ENCODE data around the gene NINJ2. TPM values are rescaled to one million over a fixed set of nuclear protein-coding genes. Genes with fewer than 3 reads are reported as not detected.

Gene NINJ2
- polyA plus RNA-seq, 3 donors: 1.4 to 30.5 (median 19.5) TPM

DNA sequence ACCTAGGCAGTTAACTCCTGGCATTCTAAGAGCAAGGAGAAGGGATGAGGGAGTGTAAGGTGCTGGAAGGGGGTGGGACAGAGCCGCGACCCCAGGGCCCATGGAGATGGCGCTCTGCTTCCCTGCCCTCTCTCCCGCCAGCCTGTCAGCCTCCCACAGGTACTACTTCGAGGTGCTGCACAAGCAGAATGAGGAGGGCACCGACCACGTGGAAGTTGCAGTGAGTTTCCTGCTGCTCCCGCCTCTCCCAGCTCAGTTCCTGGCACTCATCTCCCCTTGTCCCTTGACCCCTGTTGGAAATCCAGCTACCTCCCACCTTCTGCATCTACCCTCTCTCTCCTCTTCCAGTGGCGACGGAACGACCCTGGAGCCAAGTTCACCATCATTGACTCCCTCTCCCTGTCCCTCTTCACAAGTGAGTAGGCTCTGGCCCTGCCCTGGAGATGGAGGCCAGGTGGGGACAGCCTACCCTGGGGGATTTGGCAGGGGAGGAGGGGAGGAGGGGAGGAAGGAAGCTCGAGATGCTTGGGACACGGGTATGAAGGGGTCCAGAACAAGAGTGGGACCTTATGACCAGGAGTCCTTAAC lies 115.3 kb downstream of the NINJ2 start:
- H3K27ac ChIP-seq (ENCODE audit: low read depth, low read length): no peak overlapping the region
- WGBS, 3 donors: 63 to 64% (median 63%) methylated on average over 12 to 13 of the region's 13 CpGs

DNA sequence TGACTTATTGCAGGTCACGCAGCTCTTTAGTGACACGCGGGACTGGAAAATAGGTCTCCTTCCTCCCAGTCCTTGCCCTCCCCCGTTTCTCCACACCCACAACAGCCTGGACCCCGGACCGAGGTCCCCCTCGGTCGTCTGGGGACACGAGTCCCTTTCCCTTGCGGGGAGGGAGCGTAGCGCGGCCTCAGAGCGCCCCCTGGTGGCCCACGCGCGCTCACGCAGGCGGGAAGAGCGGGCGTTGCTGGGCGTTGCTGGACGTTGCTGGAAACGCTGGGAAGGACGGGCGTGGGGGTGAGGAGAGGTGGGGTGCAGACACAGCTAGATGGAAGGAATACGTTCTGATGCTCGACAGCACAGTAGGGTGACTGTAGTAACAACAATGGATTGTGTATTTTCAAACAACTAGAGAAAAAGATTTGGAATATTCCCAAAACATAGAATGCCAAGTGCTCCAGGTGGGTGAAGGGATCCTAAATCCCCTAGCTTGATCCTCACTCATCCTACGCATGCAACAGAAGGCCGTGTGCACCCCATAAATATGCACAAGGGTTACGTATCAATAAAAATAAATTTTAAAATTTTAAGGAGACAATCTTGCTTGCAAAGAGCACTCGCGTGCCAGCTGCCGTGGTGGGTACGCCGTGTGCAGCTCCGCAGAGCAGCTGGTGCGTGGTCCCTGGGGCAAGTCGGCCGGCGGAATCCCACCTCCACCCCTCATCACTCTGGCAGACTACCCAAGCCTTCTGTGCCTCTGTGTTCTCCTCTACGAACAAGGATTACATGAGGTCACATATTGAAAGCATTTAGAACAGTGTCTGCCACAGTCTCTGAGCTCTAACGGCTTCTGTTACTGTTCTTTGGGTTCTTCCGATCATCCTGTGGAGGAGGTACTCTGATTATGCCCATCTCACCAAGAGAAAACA lies 116.1 kb downstream of the NINJ2 start:
- 26 to 28% (median 28%) methylated on average over 44 of the region's 44 CpGs for WGBS, 3 donors
- no peak overlapping the region for H3K27ac ChIP-seq (ENCODE audit: low read depth, low read length)

DNA sequence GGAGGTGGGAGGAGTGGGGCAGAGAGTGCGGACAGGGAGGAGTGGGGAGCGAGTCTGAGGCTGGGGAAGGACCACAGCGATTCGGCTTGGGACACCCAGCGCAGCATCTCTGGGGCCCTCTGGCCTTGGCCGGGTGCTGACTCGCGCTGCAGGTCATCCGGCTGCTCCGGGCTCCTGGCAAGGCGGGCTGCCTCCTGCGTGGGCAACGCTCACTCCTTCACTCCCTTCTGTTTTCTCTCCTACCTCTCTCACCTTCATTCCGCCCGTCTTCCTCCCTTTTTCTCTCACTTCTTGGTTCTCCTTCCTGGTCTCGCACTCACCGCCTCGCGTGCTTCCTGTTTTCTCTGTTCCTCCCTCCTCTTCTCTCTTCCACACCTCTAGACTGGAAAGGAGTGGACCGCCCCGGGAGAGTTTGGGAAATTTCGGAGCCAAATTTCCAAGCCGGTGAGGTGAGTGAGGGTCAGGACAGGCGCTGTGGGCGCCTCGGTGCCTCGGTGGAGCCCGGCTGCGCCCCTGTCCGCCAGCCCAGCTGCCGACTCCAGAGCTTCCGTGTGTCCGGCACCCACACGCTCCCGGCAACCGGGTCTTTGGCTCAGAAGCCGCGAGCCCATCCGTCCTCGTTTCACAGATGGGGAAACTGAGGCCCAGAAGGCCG lies 116.9 kb downstream of the NINJ2 start:
- WGBS, 3 donors: 63 to 78% (median 70%) methylated on average over 35 to 41 of the region's 41 CpGs
- H3K27ac ChIP-seq (ENCODE audit: low read depth, low read length): no peak overlapping the region

DNA sequence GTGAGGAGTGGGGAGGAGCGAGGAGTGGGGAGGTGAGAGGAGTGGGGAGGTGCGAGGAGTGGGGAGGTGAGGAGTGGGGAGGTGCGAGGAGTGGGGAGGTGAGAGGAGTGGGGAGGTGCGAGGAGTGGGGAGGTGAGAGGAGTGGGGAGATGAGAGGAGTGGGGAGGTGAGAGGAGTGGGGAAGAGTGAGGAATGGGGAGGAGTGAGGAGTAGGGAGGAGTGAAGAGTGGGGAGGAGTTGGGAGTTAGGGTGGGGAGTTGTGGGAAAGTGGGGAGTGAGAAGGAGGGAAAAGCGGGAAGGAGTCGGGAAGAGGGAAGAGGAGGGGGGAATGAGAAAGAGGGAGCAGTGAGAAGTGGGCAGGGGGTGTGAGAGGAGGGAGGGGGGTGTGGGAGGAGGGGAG lies 117.4 kb downstream of the NINJ2 start:
- H3K27ac ChIP-seq (ENCODE audit: low read depth, low read length): no peak overlapping the region
- 59 to 69% (median 66%) methylated on average over 6 of the region's 6 CpGs for WGBS, 3 donors

GRCh38 chr12:544941-545635 lies 118.2 kb downstream of the NINJ2 start:
- H3K27ac ChIP-seq (ENCODE audit: low read depth, low read length): no peak overlapping the region
- WGBS, 3 donors: 58 to 79% (median 69%) methylated on average over 9 of the region's 9 CpGs

DNA sequence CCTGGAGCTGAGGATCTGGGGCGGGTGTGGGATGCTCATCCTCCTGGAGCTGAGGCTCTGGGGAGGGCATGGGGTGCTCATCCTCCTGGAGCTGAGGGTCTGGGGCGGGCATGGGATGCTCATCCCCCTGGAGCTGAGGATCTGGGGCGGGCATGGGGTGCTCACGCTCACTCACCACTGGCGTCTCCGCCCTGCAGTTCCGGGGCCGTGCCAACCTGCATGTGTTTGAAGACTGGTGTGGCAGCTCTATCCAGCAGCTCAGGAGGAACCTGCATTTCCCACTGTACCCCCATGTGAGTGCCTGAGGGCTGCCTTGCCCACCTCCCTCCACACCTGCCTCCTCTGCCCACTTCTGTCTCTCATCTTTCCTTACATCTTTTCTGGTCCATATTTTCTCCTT lies 119.1 kb downstream of the NINJ2 start:
- WGBS, 3 donors: 77 to 93% (median 92%) methylated on average over 7 to 8 of the region's 8 CpGs
- H3K27ac ChIP-seq (ENCODE audit: low read depth, low read length): no peak overlapping the region

GRCh38 chr12:543114-543451 lies 120.2 kb downstream of the NINJ2 start:
- no peak overlapping the region for H3K27ac ChIP-seq (ENCODE audit: low read depth, low read length)
- 83 to 96% (median 85%) methylated on average over 7 to 8 of the region's 9 CpGs for WGBS, 3 donors

GRCh38 chr12:542395-543113 lies 120.7 kb downstream of the NINJ2 start:
- H3K27ac ChIP-seq (ENCODE audit: low read depth, low read length): no peak overlapping the region
- 62 to 66% (median 63%) methylated on average over 8 of the region's 8 CpGs for WGBS, 3 donors

DNA sequence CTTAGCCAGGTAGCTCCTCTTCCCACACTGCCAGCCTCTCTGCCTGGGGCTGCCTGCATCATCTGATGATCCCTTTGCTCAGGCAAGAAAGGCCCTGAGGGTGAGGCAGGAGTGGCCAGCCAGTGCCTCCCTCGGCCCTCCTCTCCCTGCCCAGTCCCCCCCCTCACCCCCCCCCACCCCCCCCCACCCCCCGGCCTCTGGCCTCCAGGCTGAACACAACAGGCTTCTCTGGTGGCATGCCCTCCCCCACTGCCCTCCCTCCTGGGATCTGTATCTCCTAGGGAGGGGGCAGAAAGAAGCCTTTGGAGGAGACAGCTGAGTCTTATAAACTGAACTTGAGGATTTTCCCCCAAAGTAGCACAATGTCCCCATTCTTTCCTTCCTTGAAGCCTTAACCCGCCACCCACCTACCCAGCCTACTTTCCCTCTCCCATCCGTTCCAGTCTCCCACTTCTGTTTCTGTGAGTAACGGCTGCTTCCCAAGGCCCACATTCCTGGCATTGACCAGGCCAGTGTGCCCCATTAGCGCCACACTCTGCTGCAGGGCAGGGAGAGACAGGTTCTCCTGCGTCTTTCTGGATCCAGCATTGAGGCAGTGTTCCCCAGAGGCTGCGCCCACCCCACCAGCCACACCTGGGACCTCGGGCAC lies 121.4 kb downstream of the NINJ2 start:
- 74 to 79% (median 78%) methylated on average over 7 to 8 of the region's 9 CpGs for WGBS, 3 donors
- no peak overlapping the region for H3K27ac ChIP-seq (ENCODE audit: low read depth, low read length)

- WGBS, 3 donors: 91 to 92% (median 92%) methylated on average over 18 of the region's 18 CpGs
- no peak overlapping the region for H3K27ac ChIP-seq (ENCODE audit: low read depth, low read length)
These were observed 123.5 kb downstream of the NINJ2 start for GRCh38 chr12:539540-540310.

DNA sequence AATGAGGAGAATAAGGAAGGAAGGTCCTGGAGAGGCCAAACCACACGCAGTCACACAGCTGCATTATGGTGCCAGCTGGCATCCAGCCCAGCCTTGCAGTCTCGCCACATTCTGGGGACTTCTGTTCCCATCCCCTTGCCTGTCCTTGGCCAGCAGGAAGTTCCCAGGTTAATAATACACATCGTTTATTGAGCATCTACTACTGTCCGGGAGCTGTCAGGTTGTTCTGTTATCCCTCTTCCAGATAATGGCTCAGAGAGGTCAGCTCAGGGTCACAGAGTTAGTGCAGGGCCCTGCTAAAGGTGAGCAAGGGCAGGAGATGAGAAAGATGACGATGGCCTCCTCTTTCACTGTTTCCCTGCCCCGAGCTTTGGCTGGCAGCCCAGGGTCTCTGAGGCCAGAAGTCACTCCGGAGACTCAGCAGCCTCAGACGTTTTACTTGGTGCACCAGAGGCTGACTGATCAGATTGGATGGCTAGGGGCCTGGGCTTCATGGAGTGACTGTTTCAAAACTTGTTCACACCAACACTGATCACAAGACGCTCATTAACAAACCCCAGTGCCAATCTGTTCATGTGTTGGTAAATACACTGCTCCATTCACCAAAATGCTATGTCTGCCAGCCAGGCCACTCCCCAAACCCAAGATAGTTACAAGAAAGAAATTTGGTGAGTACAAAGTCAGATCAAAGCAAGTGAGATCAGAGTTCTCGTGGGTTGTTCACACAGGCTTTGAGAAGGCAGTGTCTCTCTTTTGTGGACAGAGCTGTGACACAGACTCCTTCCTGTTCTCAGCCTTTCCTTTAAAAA lies 124.3 kb downstream of the NINJ2 start:
- WGBS, 3 donors: 20 to 32% (median 24%) methylated on average over 10 of the region's 10 CpGs
- no peak overlapping the region for H3K27ac ChIP-seq (ENCODE audit: low read depth, low read length)

GRCh38 chr12:537772-538171 lies 125.5 kb downstream of the NINJ2 start:
- WGBS, 3 donors: 82 to 90% (median 86%) methylated on average over 4 of the region's 4 CpGs
- H3K27ac ChIP-seq (ENCODE audit: low read depth, low read length): no peak overlapping the region

DNA sequence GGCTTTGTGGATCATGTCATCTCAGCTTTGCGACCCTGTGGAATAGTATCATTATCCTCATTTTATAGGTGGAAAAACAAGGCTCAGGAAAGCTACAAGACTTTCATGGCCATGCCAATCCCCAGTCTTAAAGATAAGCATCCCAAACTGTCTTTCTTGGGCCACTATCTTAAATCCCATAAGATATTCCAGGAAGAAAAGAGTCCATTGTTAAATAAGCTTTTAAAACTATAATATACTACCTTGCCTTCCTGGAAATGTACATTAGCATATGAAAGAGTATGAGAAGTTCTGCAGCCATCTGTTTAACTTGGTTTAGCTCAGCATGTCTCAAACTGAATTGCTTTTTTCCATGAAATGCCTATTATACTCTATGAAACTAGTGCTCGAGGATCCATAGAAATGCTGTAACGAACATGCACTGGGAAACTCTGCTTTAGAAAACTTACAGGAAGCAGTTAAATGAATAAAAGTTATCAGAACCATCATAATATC lies 126.4 kb downstream of the NINJ2 start:
- 94 to 96% (median 95%) methylated on average over 3 of the region's 3 CpGs for WGBS, 3 donors
- no peak overlapping the region for H3K27ac ChIP-seq (ENCODE audit: low read depth, low read length)

- 88 to 97% (median 93%) methylated on average over 7 of the region's 7 CpGs for WGBS, 3 donors
- no peak overlapping the region for H3K27ac ChIP-seq (ENCODE audit: low read depth, low read length)
These were observed 127.8 kb downstream of the NINJ2 start for GRCh38 chr12:535396-535795.

GRCh38 chr12:534216-534615 lies 129.0 kb downstream of the NINJ2 start:
- WGBS, 3 donors: 80 to 84% (median 82%) methylated on average over 14 of the region's 14 CpGs
- no peak overlapping the region for H3K27ac ChIP-seq (ENCODE audit: low read depth, low read length)

DNA sequence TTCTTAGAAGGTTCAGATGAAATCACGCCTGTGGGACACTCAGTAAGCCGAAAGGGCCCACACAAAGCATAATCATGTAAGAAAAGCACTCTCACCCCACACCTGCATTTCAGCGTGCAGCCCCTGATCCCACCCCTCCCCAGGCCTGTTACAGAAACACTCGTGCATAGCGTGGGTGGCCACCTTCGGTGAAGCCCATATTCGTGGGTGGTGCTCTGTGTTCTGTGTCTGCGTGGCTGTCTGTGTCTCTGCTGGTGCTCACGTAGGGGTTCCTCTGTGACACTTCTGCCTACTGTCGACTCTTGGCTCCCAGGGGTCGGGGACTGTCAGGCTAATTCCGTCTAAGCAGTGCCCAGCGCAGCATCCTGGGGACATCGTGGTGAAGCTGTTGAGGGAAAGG lies 129.5 kb downstream of the NINJ2 start:
- no peak overlapping the region for H3K27ac ChIP-seq (ENCODE audit: low read depth, low read length)
- WGBS, 3 donors: 90 to 94% (median 94%) methylated on average over 14 of the region's 14 CpGs
